Measurements from ENCODE around the gene FGF18.
"Not testable (repeated sequence)": the region's sequence is repeated elsewhere in the genome, so short reads cannot be mapped to it uniquely, and the experiment has no call there.

The FGF18 gene

GRCh38 chr5:171401167-171401947 is 18.1 kb upstream of the FGF18 start:
- DNase-seq (ENCODE audit: low read depth) = no peak
- H3K4me3 ChIP-seq (ENCODE audit: control insufficient read depth, low read depth, low read length) = no peak overlapping the region
- no peak for TF ChIP-seq CTCF (conservative IDR thresholded peaks at IDR 0.05; ENCODE audit: control insufficient read depth, insufficient read depth, low read depth, low read length)

- not testable (repeated sequence) for H3K4me3 ChIP-seq (ENCODE audit: control insufficient read depth, low read depth, low read length)
These were observed 16.7 kb upstream of the FGF18 start for GRCh38 chr5:171402751-171403150.

GRCh38 chr5:171405615-171406014 is 13.8 kb upstream of the FGF18 start:
- TF ChIP-seq CTCF (conservative IDR thresholded peaks at IDR 0.05; ENCODE audit: control insufficient read depth, insufficient read depth, low read depth, low read length) = peak; percentile 52
- peak; percentile 52 for DNase-seq (ENCODE audit: low read depth)

More at GRCh38 chr5:171402751-171403150, 16.7 kb upstream of the FGF18 start:
- DNase-seq (ENCODE audit: low read depth) = not testable (repeated sequence)

GRCh38 chr5:171407234-171407633 is 12.2 kb upstream of the FGF18 start:
- H3K4me3 ChIP-seq (ENCODE audit: control insufficient read depth, low read depth, low read length) = no peak overlapping the region
- no peak for TF ChIP-seq CTCF (conservative IDR thresholded peaks at IDR 0.05; ENCODE audit: control insufficient read depth, insufficient read depth, low read depth, low read length)
- DNase-seq (ENCODE audit: low read depth) = no peak

More at GRCh38 chr5:171405615-171406014, 13.8 kb upstream of the FGF18 start:
- H3K4me3 ChIP-seq (ENCODE audit: control insufficient read depth, low read depth, low read length) = no peak overlapping the region

GRCh38 chr5:171409164-171410136 is 10.0 kb upstream of the FGF18 start:
- H3K4me3 ChIP-seq (ENCODE audit: control insufficient read depth, low read depth, low read length) = no peak overlapping the region
- no peak for DNase-seq (ENCODE audit: low read depth)
- no peak for TF ChIP-seq CTCF (conservative IDR thresholded peaks at IDR 0.05; ENCODE audit: control insufficient read depth, insufficient read depth, low read depth, low read length)

GRCh38 chr5:171410181-171410580 is 9.3 kb upstream of the FGF18 start:
- no peak for DNase-seq (ENCODE audit: low read depth)
- TF ChIP-seq CTCF (conservative IDR thresholded peaks at IDR 0.05; ENCODE audit: control insufficient read depth, insufficient read depth, low read depth, low read length) = no peak

GRCh38 chr5:171412186-171412585 is 7.3 kb upstream of the FGF18 start:
- H3K4me3 ChIP-seq (ENCODE audit: control insufficient read depth, low read depth, low read length) = no peak overlapping the region
- TF ChIP-seq CTCF (conservative IDR thresholded peaks at IDR 0.05; ENCODE audit: control insufficient read depth, insufficient read depth, low read depth, low read length) = no peak
- no peak for DNase-seq (ENCODE audit: low read depth)

More at GRCh38 chr5:171410181-171410580, 9.3 kb upstream of the FGF18 start:
- no peak overlapping the region for H3K4me3 ChIP-seq (ENCODE audit: control insufficient read depth, low read depth, low read length)
